SK-N-SH (cell line): ENCODE measurements around the gene JMJD6.

Experiments
- CTCF ChIP-seq: fragments of 200-600 bp; sonication (generic); IDR thresholded peaks from 2 replicates; pipeline ENCODE4 v1.6.1; 2017; ENCODE audit warnings: antibody characterized with exemption, mild to moderate bottlenecking, moderate library complexity
- EZH2phosphoT487 ChIP-seq: fragments of 200-600 bp; sonication (generic); IDR thresholded peaks from 2 replicates; pipeline ENCODE4 v1.6.1; 2017; ENCODE audit warnings: low read depth, mixed run types, mild to moderate bottlenecking, antibody characterized with exemption, moderate library complexity, borderline replicate concordance
- FOSL2 ChIP-seq: IDR thresholded peaks from 2 replicates; pipeline ENCODE4 v1.4.0; 2012; ENCODE audit warnings: low read depth, mild to moderate bottlenecking, moderate library complexity, borderline replicate concordance
- FOXM1 ChIP-seq: IDR thresholded peaks from 2 replicates; pipeline ENCODE4 v1.4.0; 2012; ENCODE audit warnings: low read depth, mild to moderate bottlenecking
- NRF1 ChIP-seq: IDR thresholded peaks from 2 replicates; pipeline ENCODE4 v1.6.1; 2012; ENCODE audit warnings: low read depth, mild to moderate bottlenecking, low read length
- RXRA ChIP-seq: IDR thresholded peaks from 2 replicates; pipeline ENCODE4 v1.4.0; 2012; ENCODE audit warnings: low read depth, mild to moderate bottlenecking, borderline replicate concordance
- TAF1 ChIP-seq: IDR thresholded peaks from 2 replicates; pipeline ENCODE4 v1.6.1; 2012; ENCODE audit warnings: low read depth, mild to moderate bottlenecking, low read length, moderate library complexity, borderline replicate concordance
- TCF12 ChIP-seq: IDR thresholded peaks from 2 replicates; pipeline ENCODE4 v1.4.0; 2012

GRCh38 chr17:76678330-76678729, 48.1 kb downstream of the JMJD6 start:
- TF ChIP-seq TAF1: no peak
- no peak for TF ChIP-seq CTCF
- no peak for TF ChIP-seq FOXM1
- TF ChIP-seq EZH2phosphoT487: no peak
- no peak for TF ChIP-seq RXRA
- no peak for TF ChIP-seq TCF12
- no peak for TF ChIP-seq NRF1
- no peak for TF ChIP-seq FOSL2
